ENCODE measurements around the gene FOXN3.
A peak's percentile ranks its signal among the peaks of the same experiment; 100 is the strongest.

The FOXN3 gene

GRCh38 chr14:89349171-89350008 lies 67.6 kb downstream of the FOXN3 start:
- H3K27ac ChIP-seq (ENCODE audit: low read length): no peak overlapping the region
- H3K4me3 ChIP-seq (ENCODE audit: low read length in 2 of 2): no peak overlapping the region
- no peaks in the 10 kb centered on the region for H3K27me3 ChIP-seq (ENCODE audit: control insufficient read depth in 1 of 2, insufficient read depth in 2 of 2, low read length in 2 of 2)
- peaks cover 27% of the 10 kb centered on the region for H3K4me1 ChIP-seq (ENCODE audit: control insufficient read depth, insufficient read depth, low read length)
- H3K9ac ChIP-seq (ENCODE audit: low read length in 2 of 2): no peak overlapping the region
- no peaks in the 10 kb centered on the region for H3K9me3 ChIP-seq (ENCODE audit: control insufficient read depth in 2 of 2, low read length in 2 of 2)
- peaks cover 0 to 5% of the 10 kb centered on the region in 2 donors for H3K36me3 ChIP-seq (ENCODE audit: control insufficient read depth in 2 of 2, insufficient read depth in 2 of 2, low read length in 2 of 2)

DNA sequence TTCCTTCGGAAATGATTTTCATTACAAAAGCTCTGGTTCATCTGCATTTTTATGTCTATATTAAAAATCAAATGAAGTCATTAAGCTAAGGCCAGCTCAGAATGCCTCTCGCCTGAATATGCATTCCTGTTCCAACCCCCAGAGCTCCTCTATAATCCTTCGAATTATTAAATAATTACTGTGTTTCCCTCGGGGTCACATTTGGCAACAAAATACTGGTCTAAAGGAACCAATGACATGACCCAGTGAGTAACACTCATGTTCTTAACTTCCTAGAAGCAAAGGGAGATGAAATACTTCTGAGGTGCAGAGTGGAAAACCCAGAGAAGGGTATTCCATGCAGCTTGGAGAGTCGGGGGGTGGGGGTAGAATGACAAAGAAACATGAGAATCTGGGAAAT lies 68.3 kb downstream of the FOXN3 start:
- Histone ChIP-seq H3K27ac (ENCODE audit: low read length) (no peak overlapping the region), H3K9me3 (ENCODE audit: control insufficient read depth in 2 of 2, low read length in 2 of 2) (no peaks in the 10 kb centered on the region), H3K27me3 (ENCODE audit: control insufficient read depth in 1 of 2, insufficient read depth in 2 of 2, low read length in 2 of 2) (no peaks in the 10 kb centered on the region), H3K4me3 (ENCODE audit: low read length in 2 of 2) (no peak overlapping the region), H3K36me3 (ENCODE audit: control insufficient read depth in 2 of 2, insufficient read depth in 2 of 2, low read length in 2 of 2) (peaks cover 0 to 5% of the 10 kb centered on the region in 2 donors), H3K9ac (ENCODE audit: low read length in 2 of 2) (no peak overlapping the region), H3K4me1 (ENCODE audit: control insufficient read depth, insufficient read depth, low read length) (peaks cover 27% of the 10 kb centered on the region)

DNA sequence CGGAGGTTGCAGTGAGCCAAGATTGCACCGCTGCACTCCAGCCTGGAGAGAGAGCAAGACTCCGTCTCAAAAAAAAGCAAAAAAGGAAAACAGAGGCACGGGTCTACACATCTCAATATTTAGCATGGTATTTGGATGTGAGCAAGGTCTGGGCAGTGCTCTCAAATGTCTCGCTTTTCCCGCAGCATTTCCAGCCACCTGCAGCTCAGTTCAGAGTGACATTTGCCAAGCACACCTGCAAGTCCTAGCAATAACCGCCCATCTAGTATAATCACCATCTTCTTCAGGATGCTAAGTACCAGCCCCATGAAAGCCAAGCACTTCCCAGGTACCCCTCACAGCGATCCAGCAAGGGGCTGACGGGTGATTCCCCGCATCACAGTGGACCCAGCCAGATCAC lies 69.1 kb downstream of the FOXN3 start:
- Histone ChIP-seq H3K4me1 (ENCODE audit: control insufficient read depth, insufficient read depth, low read length) (peaks cover 24% of the 10 kb centered on the region), H3K9ac (ENCODE audit: low read length in 2 of 2) (no peak overlapping the region), H3K27ac (ENCODE audit: low read length) (no peak overlapping the region), H3K9me3 (ENCODE audit: control insufficient read depth in 2 of 2, low read length in 2 of 2) (no peaks in the 10 kb centered on the region), H3K36me3 (ENCODE audit: control insufficient read depth in 2 of 2, insufficient read depth in 2 of 2, low read length in 2 of 2) (peaks cover 0 to 5% of the 10 kb centered on the region in 2 donors), H3K4me3 (ENCODE audit: low read length in 2 of 2) (no peak overlapping the region), H3K27me3 (ENCODE audit: control insufficient read depth in 1 of 2, insufficient read depth in 2 of 2, low read length in 2 of 2) (no peaks in the 10 kb centered on the region)

DNA sequence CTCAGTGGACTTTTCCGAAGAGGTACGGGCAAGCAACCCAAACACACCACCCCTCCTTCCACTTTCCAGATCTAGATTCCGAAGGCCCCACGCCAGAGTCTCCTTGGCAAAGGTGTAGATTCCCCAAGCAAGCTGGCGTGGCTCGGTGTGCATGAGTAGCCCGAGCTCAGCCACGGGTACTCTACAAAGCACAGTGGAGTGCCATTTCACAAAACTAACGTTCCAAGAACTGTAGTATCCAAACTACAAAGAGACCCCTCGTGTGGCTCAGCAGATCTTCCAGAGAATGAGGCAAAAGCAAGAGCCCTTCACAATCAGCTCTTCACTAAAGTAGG lies 72.1 kb downstream of the FOXN3 start:
- H3K27me3 ChIP-seq (ENCODE audit: control insufficient read depth in 1 of 2, insufficient read depth in 2 of 2, low read length in 2 of 2): no peaks in the 10 kb centered on the region

DNA sequence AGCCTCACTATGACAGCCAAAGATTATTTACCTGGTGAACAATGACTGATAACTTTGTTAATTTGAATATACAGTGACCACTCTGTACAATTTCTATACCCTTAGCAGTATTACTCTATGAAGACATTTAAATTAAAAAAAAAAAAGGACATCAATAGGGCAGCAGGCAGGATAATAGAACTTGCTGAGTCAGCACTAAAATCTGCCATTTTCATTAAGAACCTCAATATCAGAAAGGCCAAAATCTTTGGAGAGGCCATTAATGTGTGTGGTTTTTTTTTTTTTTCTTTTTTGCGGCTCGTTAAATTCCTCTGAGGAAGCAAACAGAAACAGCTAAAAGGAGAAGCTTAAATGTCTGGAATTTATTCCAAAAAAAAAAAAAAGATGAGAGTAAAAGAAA lies 73.7 kb downstream of the FOXN3 start:
- Histone ChIP-seq H3K27me3 (ENCODE audit: control insufficient read depth in 1 of 2, insufficient read depth in 2 of 2, low read length in 2 of 2) (no peaks in the 10 kb centered on the region), H3K4me1 (ENCODE audit: control insufficient read depth, insufficient read depth, low read length) (peaks cover 13% of the 10 kb centered on the region)

More for the DNA sequence above, 72.1 kb downstream of the FOXN3 start:
- Histone ChIP-seq H3K27ac (ENCODE audit: low read length) (no peak overlapping the region), H3K9ac (ENCODE audit: low read length in 2 of 2) (no peak overlapping the region), H3K4me3 (ENCODE audit: low read length in 2 of 2) (no peak overlapping the region), H3K4me1 (ENCODE audit: control insufficient read depth, insufficient read depth, low read length) (peaks cover 7% of the 10 kb centered on the region), H3K36me3 (ENCODE audit: control insufficient read depth in 2 of 2, insufficient read depth in 2 of 2, low read length in 2 of 2) (peaks cover 0 to 5% of the 10 kb centered on the region in 2 donors), H3K9me3 (ENCODE audit: control insufficient read depth in 2 of 2, low read length in 2 of 2) (no peaks in the 10 kb centered on the region)

GRCh38 chr14:89342049-89342448 lies 75.0 kb downstream of the FOXN3 start:
- Histone ChIP-seq H3K9me3 (ENCODE audit: control insufficient read depth in 2 of 2, low read length in 2 of 2) (no peaks in the 10 kb centered on the region), H3K27ac (ENCODE audit: low read length) (no peak overlapping the region), H3K36me3 (ENCODE audit: control insufficient read depth in 2 of 2, insufficient read depth in 2 of 2, low read length in 2 of 2) (no peaks in the 10 kb centered on the region), H3K9ac (ENCODE audit: low read length in 2 of 2) (no peak overlapping the region), H3K4me3 (ENCODE audit: low read length in 2 of 2) (no peak overlapping the region), H3K27me3 (ENCODE audit: control insufficient read depth in 1 of 2, insufficient read depth in 2 of 2, low read length in 2 of 2) (no peaks in the 10 kb centered on the region), H3K4me1 (ENCODE audit: control insufficient read depth, insufficient read depth, low read length) (peaks cover 19% of the 10 kb centered on the region)

More for the DNA sequence above, 73.7 kb downstream of the FOXN3 start:
- Histone ChIP-seq H3K9ac (ENCODE audit: low read length in 2 of 2) (no peak overlapping the region), H3K27ac (ENCODE audit: low read length) (no peak overlapping the region), H3K9me3 (ENCODE audit: control insufficient read depth in 2 of 2, low read length in 2 of 2) (no peaks in the 10 kb centered on the region), H3K4me3 (ENCODE audit: low read length in 2 of 2) (no peak overlapping the region), H3K36me3 (ENCODE audit: control insufficient read depth in 2 of 2, insufficient read depth in 2 of 2, low read length in 2 of 2) (peaks cover 0 to 2% of the 10 kb centered on the region in 2 donors)

GRCh38 chr14:89340200-89341181 lies 76.5 kb downstream of the FOXN3 start:
- H3K9ac ChIP-seq (ENCODE audit: low read length in 2 of 2): no peak overlapping the region
- H3K4me1 ChIP-seq (ENCODE audit: control insufficient read depth, insufficient read depth, low read length): peaks cover 19% of the 10 kb centered on the region
- no peak overlapping the region for H3K4me3 ChIP-seq (ENCODE audit: low read length in 2 of 2)
- no peaks in the 10 kb centered on the region for H3K9me3 ChIP-seq (ENCODE audit: control insufficient read depth in 2 of 2, low read length in 2 of 2)
- no peaks in the 10 kb centered on the region for H3K27me3 ChIP-seq (ENCODE audit: control insufficient read depth in 1 of 2, insufficient read depth in 2 of 2, low read length in 2 of 2)
- H3K36me3 ChIP-seq (ENCODE audit: control insufficient read depth in 2 of 2, insufficient read depth in 2 of 2, low read length in 2 of 2): peaks cover 0 to 2% of the 10 kb centered on the region in 2 donors
- H3K27ac ChIP-seq (ENCODE audit: low read length): no peak overlapping the region

GRCh38 chr14:89339579-89339978 lies 77.5 kb downstream of the FOXN3 start:
- H3K4me3 ChIP-seq (ENCODE audit: low read length in 2 of 2): no peak overlapping the region
- peaks cover 0 to 2% of the 10 kb centered on the region in 2 donors for H3K36me3 ChIP-seq (ENCODE audit: control insufficient read depth in 2 of 2, insufficient read depth in 2 of 2, low read length in 2 of 2)
- no peaks in the 10 kb centered on the region for H3K9me3 ChIP-seq (ENCODE audit: control insufficient read depth in 2 of 2, low read length in 2 of 2)
- H3K27ac ChIP-seq (ENCODE audit: low read length): peak overlapping the region; percentile 46
- H3K9ac ChIP-seq (ENCODE audit: low read length in 2 of 2): no peak overlapping the region
- no peaks in the 10 kb centered on the region for H3K27me3 ChIP-seq (ENCODE audit: control insufficient read depth in 1 of 2, insufficient read depth in 2 of 2, low read length in 2 of 2)
- H3K4me1 ChIP-seq (ENCODE audit: control insufficient read depth, insufficient read depth, low read length): peaks cover 19% of the 10 kb centered on the region

GRCh38 chr14:89339158-89339557 lies 77.9 kb downstream of the FOXN3 start:
- Histone ChIP-seq H3K9me3 (ENCODE audit: control insufficient read depth in 2 of 2, low read length in 2 of 2) (no peaks in the 10 kb centered on the region), H3K4me1 (ENCODE audit: control insufficient read depth, insufficient read depth, low read length) (peaks cover 19% of the 10 kb centered on the region), H3K4me3 (ENCODE audit: low read length in 2 of 2) (no peak overlapping the region), H3K36me3 (ENCODE audit: control insufficient read depth in 2 of 2, insufficient read depth in 2 of 2, low read length in 2 of 2) (peaks cover 0 to 2% of the 10 kb centered on the region in 2 donors), H3K27me3 (ENCODE audit: control insufficient read depth in 1 of 2, insufficient read depth in 2 of 2, low read length in 2 of 2) (no peaks in the 10 kb centered on the region), H3K27ac (ENCODE audit: low read length) (peak overlapping the region; percentile 46), H3K9ac (ENCODE audit: low read length in 2 of 2) (no peak overlapping the region)

- no peaks in the 10 kb centered on the region for H3K9me3 ChIP-seq (ENCODE audit: control insufficient read depth in 2 of 2, low read length in 2 of 2)
- no peaks in the 10 kb centered on the region for H3K27me3 ChIP-seq (ENCODE audit: control insufficient read depth in 1 of 2, insufficient read depth in 2 of 2, low read length in 2 of 2)
- H3K36me3 ChIP-seq (ENCODE audit: control insufficient read depth in 2 of 2, insufficient read depth in 2 of 2, low read length in 2 of 2): peaks cover 0 to 2% of the 10 kb centered on the region in 2 donors
- H3K4me1 ChIP-seq (ENCODE audit: control insufficient read depth, insufficient read depth, low read length): peaks cover 19% of the 10 kb centered on the region
- no peak overlapping the region for H3K27ac ChIP-seq (ENCODE audit: low read length)
- no peak overlapping the region for H3K4me3 ChIP-seq (ENCODE audit: low read length in 2 of 2)
- H3K9ac ChIP-seq (ENCODE audit: low read length in 2 of 2): no peak overlapping the region
Observed at GRCh38 chr14:89336338-89336737, 80.7 kb downstream of the FOXN3 start.
